HCT116 (cell line): ENCODE results near the gene ZBED5.

ENCODE experiments used
- CEBPB ChIP-seq: IDR thresholded peaks from 2 replicates; pipeline ENCODE4 v1.6.1; 2012; ENCODE audit warnings: low read depth
- CTCF ChIP-seq, 3 experiments: fragments of 200-600 bp in 1 of 3; sonication (generic) in 1 of 3; IDR thresholded peaks in 2 of 3; conservative IDR thresholded peaks in 1 of 3; 2 replicates each; pipeline ENCODE4 v1.5.1; 2012 to 2017; ENCODE audit warnings: low read depth in 2 of 3, low read length in 2 of 3, antibody characterized with exemption in 1 of 3, borderline replicate concordance in 1 of 3, control low read depth in 1 of 3, mild to moderate bottlenecking in 1 of 3, mixed read lengths in 1 of 3, mixed run types in 1 of 3, moderate library complexity in 1 of 3; ENCODE audit not compliant: insufficient read depth in 1 of 3
- EGR1 ChIP-seq: IDR thresholded peaks from 2 replicates; pipeline ENCODE4 v1.6.1; 2012; ENCODE audit warnings: low read depth
- ELF1 ChIP-seq: IDR thresholded peaks from 2 replicates; pipeline ENCODE4 v1.6.1; 2012; ENCODE audit warnings: low read depth, borderline replicate concordance
- EZH2 ChIP-seq: fragments of 200-600 bp; sonication (generic); IDR thresholded peaks from 2 replicates; pipeline ENCODE4 v1.6.1; 2017; ENCODE audit warnings: antibody characterized with exemption, mixed run types
- FOSL1 ChIP-seq: IDR thresholded peaks from 2 replicates; pipeline ENCODE4 v1.6.1; 2012; ENCODE audit warnings: low read depth
- JUND ChIP-seq: IDR thresholded peaks from 2 replicates; pipeline ENCODE4 v1.6.1; 2012
- POLR2A ChIP-seq: IDR thresholded peaks from 2 replicates; pipeline ENCODE4 v1.7.0; 2011; ENCODE audit warnings: borderline replicate concordance; ENCODE audit not compliant: insufficient read depth, insufficient read length; ENCODE audit errors: extremely low read depth
- POLR2AphosphoS5 ChIP-seq: IDR thresholded peaks from 2 replicates; pipeline ENCODE4 v1.6.1; 2011; ENCODE audit warnings: mild to moderate bottlenecking, low read depth, low read length, moderate library complexity
- RAD21 ChIP-seq: IDR thresholded peaks from 2 replicates; pipeline ENCODE4 v1.6.1; 2012; ENCODE audit warnings: low read depth, mild to moderate bottlenecking
- SRF ChIP-seq: IDR thresholded peaks from 2 replicates; pipeline ENCODE4 v1.6.1; 2012; ENCODE audit warnings: low read depth
- YY1 ChIP-seq: IDR thresholded peaks from 2 replicates; pipeline ENCODE4 v1.6.1; 2011; ENCODE audit warnings: low read length, low read depth, moderate library complexity, mild to moderate bottlenecking; ENCODE audit not compliant: insufficient replicate concordance; ENCODE audit errors: extremely low read depth
- ZNF274 ChIP-seq: fragments of 200-500 bp; sonication (Bioruptor generic); IDR thresholded peaks from 2 replicates; pipeline ENCODE4 v1.6.1; 2014; ENCODE audit warnings: mild to moderate bottlenecking, low read depth, low read length, inconsistent platforms
- TF ChIP-seq, protein P1 (sequence below): IDR thresholded peaks from 2 replicates; pipeline ENCODE4 v1.6.1; 2012

- TF ChIP-seq, protein P1, sequence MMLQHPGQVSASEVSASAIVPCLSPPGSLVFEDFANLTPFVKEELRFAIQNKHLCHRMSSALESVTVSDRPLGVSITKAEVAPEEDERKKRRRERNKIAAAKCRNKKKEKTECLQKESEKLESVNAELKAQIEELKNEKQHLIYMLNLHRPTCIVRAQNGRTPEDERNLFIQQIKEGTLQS, result no peak
- TF ChIP-seq CEBPB (no peak), SRF (no peak), EZH2 (no peak), YY1 (no peak), CTCF (IDR thresholded peaks at IDR 0.05 in 2 of 3, conservative IDR thresholded peaks at IDR 0.05 in 1 of 3; ENCODE audit: borderline replicate concordance in 1 of 3, insufficient read depth in 1 of 3, low read depth in 2 of 3, low read length in 2 of 3) (no peak), EGR1 (no peak), ELF1 (no peak), ZNF274 (no peak), POLR2A (no peak), JUND (no peak), RAD21 (no peak), FOSL1 (no peak), POLR2AphosphoS5 (no peak)
Measured at GRCh38 chr11:10896493-10896892, 38.6 kb upstream of the ZBED5 start.
